Body of pancreas (tissue), 4 donors: ENCODE data around the gene CDKL4.

Source experiments
- CTCF ChIP-seq, 7 experiments: fragments of 450-650 bp in 4 of 7; fragments of 200-600 bp in 3 of 7; sonication (generic) in 3 of 7; IDR thresholded peaks; one replicate each; pipeline ENCODE4 v1.5.1; 2016 to 2019; ENCODE audit warnings: antibody characterized with exemption in 7 of 7
- POLR2A ChIP-seq, 3 donors: fragments of 450-650 bp; IDR thresholded peaks; one replicate each; pipeline ENCODE4 v1.6.1; 2016; ENCODE audit warnings: antibody characterized with exemption in 3 of 3, mild to moderate bottlenecking in 2 of 3

GRCh38 chr2:39146630-39147029, 97.1 kb downstream of the CDKL4 start:
- no peak for TF ChIP-seq POLR2A (IDR thresholded peaks at IDR 0.05)
- TF ChIP-seq CTCF (IDR thresholded peaks at IDR 0.05) = no peak
